Prostate gland (tissue), 2 donors: ENCODE data around the gene ATRN. TPM values are rescaled to one million over a fixed set of nuclear protein-coding genes. Genes with fewer than 3 reads are reported as not detected.

Source experiments
- DNase-seq: peaks from one replicate; pipeline ENCODE4 v3.0.0-alpha.2; 2019; ENCODE audit warnings: low spot score
- H3K27ac ChIP-seq, 2 donors: fragments of 200-600 bp; sonication (generic); 2 replicates each; pipeline ENCODE4 v1.5.1; 2017 to 2019
- H3K27me3 ChIP-seq: fragments of 200-600 bp; sonication (generic); replicated peaks from 2 replicates; pipeline ENCODE4 v1.5.1; 2019; ENCODE audit not compliant: insufficient read depth
- H3K36me3 ChIP-seq, 2 donors: fragments of 200-600 bp; sonication (generic); 1 replicate in 1 of 2; 2 replicates in 1 of 2; pipeline versions ENCODE4 v1.5.1 to v1.8.1; 2017 to 2019
- H3K4me1 ChIP-seq: fragments of 200-600 bp; sonication (generic); replicated peaks from 2 replicates; pipeline ENCODE4 v1.5.1; 2019
- H3K4me3 ChIP-seq, 2 donors: fragments of 200-600 bp; sonication (generic); 2 replicates each; pipeline ENCODE4 v1.5.1; 2017 to 2019
- H3K9me3 ChIP-seq: fragments of 200-600 bp; sonication (generic); 2 replicates; pipeline ENCODE4 v1.5.1; 2017
- POLR2A ChIP-seq: fragments of 450-650 bp; IDR thresholded peaks from one replicate; pipeline ENCODE4 v1.6.1; 2016; ENCODE audit warnings: antibody characterized with exemption, mild to moderate bottlenecking
- POLR2AphosphoS5 ChIP-seq: sonication (generic); formaldehyde crosslinking; IDR thresholded peaks from one replicate; pipeline ENCODE4 v1.6.1; 2017; ENCODE audit warnings: antibody characterized with exemption
- whole genome bisulfite sequencing: methylation state at CpG from one replicate; pipeline ENCODE4 v1.1.5; 2018; 5-methylcytosine and 5-hydroxymethylcytosine counted together
- intact Hi-C: fragments of 100-400 bp; cut with DNase I; formaldehyde crosslinking; loops from one replicate; pipeline ENCODE4 v1.14.2; 2022
- total RNA-seq, 2 donors: library from RNA; depleted of rRNA; stranded (reverse); fragments of >200 nt; gene quantifications; one replicate each; pipeline ENCODE4 v1.1.0, GENCODE V29; 2016
- TF ChIP-seq, protein P1 (sequence below), 4 experiments: fragments of 200-600 bp in 2 of 4; fragments of 450-650 bp in 2 of 4; sonication (generic) in 2 of 4; IDR thresholded peaks; 1 replicate in 3 of 4; 2 replicates in 1 of 4; pipeline ENCODE4 v1.5.1; 2016 to 2019; ENCODE audit warnings: antibody characterized with exemption in 4 of 4, mild to moderate bottlenecking in 2 of 4, moderate library complexity in 2 of 4

ATRN gene
- total RNA-seq, 2 donors from 2014 or later = 34.6 to 38.1 TPM

DNA sequence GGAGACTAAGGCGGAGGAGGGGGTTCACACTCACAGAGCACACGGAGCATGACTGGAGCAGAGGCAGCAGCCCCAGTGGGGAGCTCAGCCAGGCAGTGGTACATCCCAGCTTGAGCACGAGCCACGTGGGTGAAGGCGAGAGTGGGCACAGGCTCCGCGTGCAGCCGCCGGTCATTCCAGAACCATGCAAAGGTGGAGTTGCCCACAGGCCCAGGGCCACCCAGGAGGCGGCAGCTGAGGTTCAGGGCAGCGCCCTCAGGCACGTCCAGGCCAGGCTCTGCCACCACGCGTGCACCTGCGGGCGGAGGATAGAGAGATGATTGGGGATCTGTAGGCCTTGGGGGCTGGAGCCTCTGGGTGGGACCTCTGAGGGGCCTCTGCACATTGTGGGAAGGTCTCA is 220.5 kb downstream of the ATRN start:
- 90% methylated on average over 16 of the region's 16 CpGs for WGBS
- Histone ChIP-seq H3K9me3 (no peaks in the 10 kb centered on the region), H3K27me3 (no peaks in the 10 kb centered on the region), H3K4me1 (peaks cover 5% of the 10 kb centered on the region), H3K4me3 (no peak overlapping the region), H3K27ac (no peak overlapping the region), H3K36me3 (no peaks in the 10 kb centered on the region)
- intact Hi-C loops = no loop called here
- TF ChIP-seq POLR2AphosphoS5 = no peak
- TF ChIP-seq, protein P1, sequence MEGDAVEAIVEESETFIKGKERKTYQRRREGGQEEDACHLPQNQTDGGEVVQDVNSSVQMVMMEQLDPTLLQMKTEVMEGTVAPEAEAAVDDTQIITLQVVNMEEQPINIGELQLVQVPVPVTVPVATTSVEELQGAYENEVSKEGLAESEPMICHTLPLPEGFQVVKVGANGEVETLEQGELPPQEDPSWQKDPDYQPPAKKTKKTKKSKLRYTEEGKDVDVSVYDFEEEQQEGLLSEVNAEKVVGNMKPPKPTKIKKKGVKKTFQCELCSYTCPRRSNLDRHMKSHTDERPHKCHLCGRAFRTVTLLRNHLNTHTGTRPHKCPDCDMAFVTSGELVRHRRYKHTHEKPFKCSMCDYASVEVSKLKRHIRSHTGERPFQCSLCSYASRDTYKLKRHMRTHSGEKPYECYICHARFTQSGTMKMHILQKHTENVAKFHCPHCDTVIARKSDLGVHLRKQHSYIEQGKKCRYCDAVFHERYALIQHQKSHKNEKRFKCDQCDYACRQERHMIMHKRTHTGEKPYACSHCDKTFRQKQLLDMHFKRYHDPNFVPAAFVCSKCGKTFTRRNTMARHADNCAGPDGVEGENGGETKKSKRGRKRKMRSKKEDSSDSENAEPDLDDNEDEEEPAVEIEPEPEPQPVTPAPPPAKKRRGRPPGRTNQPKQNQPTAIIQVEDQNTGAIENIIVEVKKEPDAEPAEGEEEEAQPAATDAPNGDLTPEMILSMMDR (IDR thresholded peaks at IDR 0.05) = no peak
- TF ChIP-seq POLR2A = no peak
- DNase-seq = no peak

DNA sequence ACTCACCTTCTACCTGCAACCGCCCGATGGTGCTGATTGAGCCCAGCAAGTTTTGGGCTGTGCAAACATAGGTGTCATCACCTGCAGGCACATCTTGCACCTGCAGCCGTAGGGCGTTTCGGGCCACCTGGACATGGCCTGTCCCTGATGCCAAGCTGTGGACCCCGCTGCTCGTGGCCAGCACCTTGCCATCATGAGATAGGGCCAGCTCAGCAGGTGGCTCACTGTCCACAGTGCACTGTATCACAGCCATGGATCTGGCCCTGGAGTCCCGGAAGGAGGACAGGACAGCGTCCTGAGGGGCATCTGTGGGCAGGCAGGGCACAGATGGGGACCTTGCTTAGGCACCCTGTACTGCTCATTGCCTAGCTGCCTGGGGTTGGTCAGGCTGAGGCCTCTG is 221.1 kb downstream of the ATRN start:
- DNase-seq = no peak
- peaks cover 2% of the 10 kb centered on the region for H3K4me1 ChIP-seq
- no peaks in the 10 kb centered on the region for H3K27me3 ChIP-seq
- 90% methylated on average over 9 of the region's 9 CpGs for WGBS
- no peaks in the 10 kb centered on the region for H3K9me3 ChIP-seq
- H3K4me3 ChIP-seq = no peak overlapping the region
- intact Hi-C loops = no loop called here
- no peak overlapping the region for H3K27ac ChIP-seq
- no peaks in the 10 kb centered on the region for H3K36me3 ChIP-seq
- TF ChIP-seq, protein P1 (IDR thresholded peaks at IDR 0.05) = no peak
- no peak for TF ChIP-seq POLR2AphosphoS5
- TF ChIP-seq POLR2A = no peak

DNA sequence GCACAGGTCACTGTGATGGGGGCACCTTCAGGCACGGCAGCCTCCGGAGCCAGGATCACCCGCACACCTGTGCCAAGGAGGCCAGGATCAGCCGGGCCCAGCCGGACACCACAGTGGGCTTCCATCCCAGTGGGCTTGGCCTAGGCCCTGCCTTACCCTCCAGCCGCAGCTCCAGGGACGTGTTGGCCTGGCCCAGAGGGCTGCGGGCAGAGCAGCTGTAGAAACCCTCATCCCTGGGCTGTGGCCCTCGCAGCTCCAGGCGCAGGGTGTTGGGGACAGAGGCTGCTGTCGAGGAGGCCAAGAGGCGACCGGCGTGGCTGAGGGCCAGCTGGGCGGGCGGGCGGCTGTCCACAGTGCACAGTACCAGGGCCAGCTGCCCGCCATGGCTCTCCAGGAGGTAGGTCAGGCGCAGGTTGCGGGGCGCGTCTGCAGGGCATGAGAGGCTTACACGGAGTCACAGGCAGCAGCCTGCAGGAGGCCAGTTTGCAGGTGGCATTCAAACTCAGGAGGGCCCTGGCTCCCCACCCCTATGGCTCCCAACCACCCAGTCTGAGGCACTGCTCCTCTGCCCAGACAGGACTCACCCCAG is 222.0 kb downstream of the ATRN start:
- no peaks in the 10 kb centered on the region for H3K9me3 ChIP-seq
- no peak overlapping the region for H3K4me3 ChIP-seq
- intact Hi-C loops = no loop called here
- no peaks in the 10 kb centered on the region for H3K4me1 ChIP-seq
- no peaks in the 10 kb centered on the region for H3K36me3 ChIP-seq
- no peak for DNase-seq
- no peaks in the 10 kb centered on the region for H3K27me3 ChIP-seq
- WGBS = 90% methylated on average over 15 of the region's 23 CpGs
- H3K27ac ChIP-seq = no peak overlapping the region
- no peak for TF ChIP-seq POLR2A
- TF ChIP-seq, protein P1 (IDR thresholded peaks at IDR 0.05) = no peak
- TF ChIP-seq POLR2AphosphoS5 = no peak

DNA sequence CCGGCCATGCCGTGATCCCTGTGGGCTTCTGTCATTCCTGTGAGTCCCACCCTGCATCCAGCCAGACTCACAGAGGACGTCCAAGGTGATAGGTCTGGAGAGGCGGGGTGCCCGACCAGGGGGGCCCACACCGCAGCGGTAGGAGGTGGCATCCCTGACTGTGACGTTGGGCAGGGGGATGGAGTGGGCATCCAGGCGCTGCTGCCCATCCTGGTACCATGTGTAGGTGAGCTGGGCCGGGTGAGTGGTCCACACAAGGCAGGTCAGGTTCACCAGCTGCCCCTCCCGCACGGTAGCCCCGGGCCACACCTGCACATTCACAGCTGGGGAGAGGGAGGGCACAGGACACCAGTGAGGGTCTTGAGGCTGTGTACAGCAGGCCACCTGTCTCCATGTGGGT is 222.6 kb downstream of the ATRN start:
- Histone ChIP-seq H3K9me3 (no peaks in the 10 kb centered on the region), H3K4me1 (no peaks in the 10 kb centered on the region), H3K27me3 (no peaks in the 10 kb centered on the region), H3K4me3 (no peak overlapping the region), H3K36me3 (no peaks in the 10 kb centered on the region), H3K27ac (no peak overlapping the region)
- intact Hi-C loops = no loop called here
- DNase-seq = no peak
- 86% methylated on average over 12 of the region's 13 CpGs for WGBS
- TF ChIP-seq POLR2A (no peak), POLR2AphosphoS5 (no peak)

DNA sequence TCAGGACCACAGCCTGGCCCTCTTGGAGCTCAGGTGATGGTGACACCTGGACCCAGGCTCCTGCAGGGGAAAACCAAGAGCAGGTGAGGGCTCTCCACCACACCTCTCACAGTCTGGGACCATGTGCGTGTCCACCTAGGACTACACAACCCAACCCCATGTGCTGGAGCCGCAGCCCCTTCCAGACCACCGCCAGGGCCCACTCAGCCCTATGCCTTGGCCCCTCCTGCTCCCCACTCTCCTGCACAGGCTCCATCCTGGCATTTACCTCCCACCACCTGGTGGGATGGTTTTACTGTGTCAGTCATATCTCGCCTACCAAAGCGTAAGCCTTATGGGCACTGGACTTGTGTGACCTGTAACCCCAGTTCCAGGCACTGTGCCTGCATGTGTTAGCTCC is 224.0 kb downstream of the ATRN start:
- Histone ChIP-seq H3K27ac (no peak overlapping the region), H3K27me3 (no peaks in the 10 kb centered on the region), H3K36me3 (no peaks in the 10 kb centered on the region), H3K9me3 (no peaks in the 10 kb centered on the region), H3K4me1 (no peaks in the 10 kb centered on the region), H3K4me3 (no peak overlapping the region)
- no peak for DNase-seq
- TF ChIP-seq POLR2A = no peak
- TF ChIP-seq POLR2AphosphoS5 = no peak
- TF ChIP-seq, protein P1 (IDR thresholded peaks at IDR 0.05) = no peak
- intact Hi-C loops = no loop called here
- 97% methylated on average over 5 of the region's 5 CpGs for WGBS
